Naive thymus-derived CD8-positive, alpha-beta T cell (primary cell): ENCODE data around the gene FZD7. TPM values are rescaled to one million over a fixed set of nuclear protein-coding genes. Genes with fewer than 3 reads are reported as not detected.

Source experiments
- polyA plus RNA-seq, 3 donors: library from polyadenylated mRNA; unstranded; fragments of 300-500 nt; fragmentation: Illumina TruSeq; gene quantifications; one replicate each; pipeline ENCODE4 v1.2.3, GENCODE V29; 2021
- total RNA-seq, 8 experiments: library from RNA in 2 of 8; stranded (reverse) in 2 of 8; gene quantifications; one replicate each; pipeline ENCODE4 v1.2.3 and lab custom pipeline; 2021 to 2026

Gene FZD7
- total and polyA plus RNA-seq, 5 experiments from 2014 or later, result 0.07 to 1.2 (median 0.94) TPM; not detected in 2

Other genes starting within 250 kb of the FZD7 start
- gene CDK15, start 227.3 kb upstream of the FZD7 start, total RNA-seq, result not detected
- gene CDK15, start 227.3 kb upstream of the FZD7 start, polyA plus RNA-seq, result not detected
- not detected for gene KIAA2012, start 39.4 kb downstream of the FZD7 start, total RNA-seq
- not detected for gene KIAA2012, start 39.4 kb downstream of the FZD7 start, polyA plus RNA-seq
- 10 to 100 TPM; 53.0 to 57.7 TPM for gene SUMO1, start 204.7 kb downstream of the FZD7 start, total RNA-seq
- gene SUMO1, start 204.7 kb downstream of the FZD7 start, polyA plus RNA-seq, result 100 to 1,000 TPM; 136 to 166 (median 164) TPM
- 100 to 1,000 TPM; 130 to 132 TPM for gene NOP58, start 231.9 kb downstream of the FZD7 start, total RNA-seq
- gene NOP58, start 231.9 kb downstream of the FZD7 start, polyA plus RNA-seq, result 100 to 1,000 TPM in 1 of 3 donors, 10 to 100 TPM in 2; 89.1 to 106 (median 96.5) TPM